Mesenchymal stem cell (in vitro differentiated cells and primary cell): ENCODE data around the gene RPH3AL.

Source experiments
- DNase-seq: peaks from one replicate; pipeline ENCODE4 v3.0.0-alpha.2; 2013
- H2AFZ ChIP-seq: one replicate; pipeline ENCODE4 v1.6.1; 2013; ENCODE audit warnings: low read depth, mild to moderate bottlenecking, control low read depth, inconsistent platforms, low read length, moderate library complexity
- H2AK5ac ChIP-seq: 2 replicates; pipeline ENCODE4 v1.6.1; 2013; ENCODE audit warnings: low read length, moderate library complexity, mild to moderate bottlenecking, inconsistent platforms; ENCODE audit not compliant: severe bottlenecking
- H2BK120ac ChIP-seq: one replicate; pipeline ENCODE4 v1.6.1; 2013; ENCODE audit warnings: low read depth, mild to moderate bottlenecking, inconsistent platforms, low read length, moderate library complexity
- H2BK12ac ChIP-seq, 2 experiments: one replicate each; pipeline ENCODE4 v1.6.1; 2013; ENCODE audit warnings: inconsistent platforms in 2 of 2, low read length in 2 of 2, mild to moderate bottlenecking in 2 of 2, moderate library complexity in 2 of 2, control low read depth in 1 of 2
- H2BK15ac ChIP-seq: one replicate; pipeline ENCODE4 v1.6.1; 2013; ENCODE audit warnings: mild to moderate bottlenecking, low read depth, inconsistent platforms; ENCODE audit not compliant: poor library complexity, severe bottlenecking
- H2BK5ac ChIP-seq: 2 replicates; pipeline ENCODE4 v1.6.1; 2013; ENCODE audit warnings: low read depth, mild to moderate bottlenecking, low read length, control low read depth, inconsistent platforms; ENCODE audit not compliant: poor library complexity, severe bottlenecking
- H3K14ac ChIP-seq, 2 experiments: one replicate each; pipeline ENCODE4 v1.6.1; 2013; ENCODE audit warnings: inconsistent platforms in 2 of 2, low read length in 2 of 2, control low read depth in 1 of 2, mild to moderate bottlenecking in 1 of 2, moderate library complexity in 1 of 2
- H3K18ac ChIP-seq, 2 experiments: one replicate each; pipeline ENCODE4 v1.6.1; 2013; ENCODE audit warnings: inconsistent platforms in 2 of 2, low read length in 2 of 2, control low read depth in 1 of 2, low read depth in 1 of 2, mild to moderate bottlenecking in 1 of 2
- H3K23ac ChIP-seq, 2 experiments: one replicate each; pipeline ENCODE4 v1.6.1; 2013; ENCODE audit warnings: inconsistent platforms in 2 of 2, low read length in 2 of 2, mild to moderate bottlenecking in 2 of 2, moderate library complexity in 2 of 2, control low read depth in 1 of 2
- H3K27ac ChIP-seq: 2 replicates; pipeline ENCODE4 v1.5.1; 2013; ENCODE audit warnings: mild to moderate bottlenecking, moderate library complexity, low read length, control low read depth, inconsistent platforms; ENCODE audit not compliant: poor library complexity, severe bottlenecking
- H3K27me3 ChIP-seq, 2 experiments: 2 replicates each; pipeline versions ENCODE4 v1.6.1 to v1.7.0; 2013; ENCODE audit warnings: low read length in 2 of 2, mild to moderate bottlenecking in 2 of 2, moderate library complexity in 2 of 2, control low read depth in 1 of 2, inconsistent platforms in 1 of 2; ENCODE audit not compliant: control insufficient read depth in 1 of 2, insufficient read depth in 1 of 2
- H3K36me3 ChIP-seq, 2 experiments: 2 replicates each; pipeline versions ENCODE4 v1.6.1 to v1.7.0; 2013; ENCODE audit warnings: low read length in 2 of 2, control low read depth in 1 of 2, inconsistent platforms in 1 of 2, low read depth in 1 of 2, mild to moderate bottlenecking in 1 of 2; ENCODE audit not compliant: insufficient read depth in 2 of 2, control insufficient read depth in 1 of 2
- H3K4ac ChIP-seq, 2 experiments: one replicate each; pipeline ENCODE4 v1.6.1; 2013; ENCODE audit warnings: inconsistent platforms in 2 of 2, low read length in 2 of 2, mild to moderate bottlenecking in 2 of 2, moderate library complexity in 2 of 2, control low read depth in 1 of 2, low read depth in 1 of 2
- H3K4me1 ChIP-seq: 2 replicates; pipeline ENCODE4 v1.6.1; 2013; ENCODE audit warnings: low read depth, low read length, control low read depth; ENCODE audit not compliant: control insufficient read depth, insufficient read depth
- H3K4me2 ChIP-seq: 2 replicates; pipeline ENCODE4 v1.6.1; 2013; ENCODE audit warnings: low read length, mild to moderate bottlenecking, inconsistent platforms; ENCODE audit not compliant: poor library complexity, severe bottlenecking
- H3K4me3 ChIP-seq, 2 experiments: 2 replicates each; pipeline versions ENCODE4 v1.5.1 to v1.7.0; 2013; ENCODE audit warnings: low read length in 2 of 2, mild to moderate bottlenecking in 2 of 2, control low read depth in 1 of 2, low read depth in 1 of 2; ENCODE audit not compliant: insufficient read depth in 1 of 2
- H3K79me1 ChIP-seq: replicated peaks from 2 replicates; pipeline ENCODE4 v1.6.1; 2013; ENCODE audit warnings: mild to moderate bottlenecking, control low read depth, low read length, inconsistent platforms; ENCODE audit not compliant: poor library complexity, severe bottlenecking
- H3K9ac ChIP-seq: 2 replicates; pipeline ENCODE4 v1.7.0; 2013; ENCODE audit warnings: mild to moderate bottlenecking, low read length, moderate library complexity
- H3K9me3 ChIP-seq: 2 replicates; pipeline ENCODE4 v1.7.0; 2013; ENCODE audit warnings: mild to moderate bottlenecking, low read length; ENCODE audit not compliant: control insufficient read depth
- H4K8ac ChIP-seq: one replicate; pipeline ENCODE4 v1.6.1; 2013; ENCODE audit warnings: inconsistent platforms, mild to moderate bottlenecking, low read length, moderate library complexity
- H4K91ac ChIP-seq: one replicate; pipeline ENCODE4 v1.6.1; 2013; ENCODE audit warnings: mild to moderate bottlenecking, low read length, inconsistent platforms
- WGBS: methylation state at CpG from one replicate; pipeline ENCODE4 v1.1.7; 2013; ENCODE audit warnings: mixed read lengths; 5-methylcytosine and 5-hydroxymethylcytosine counted together

Gene RPH3AL

GRCh38 chr17:348012-348411 lies 4.6 kb downstream of the RPH3AL start:
- no peaks in the 10 kb centered on the region for H3K27me3 ChIP-seq
- no peak overlapping the region for H3K18ac ChIP-seq
- no peak overlapping the region for H4K91ac ChIP-seq
- no peak overlapping the region for H4K8ac ChIP-seq
- no peak overlapping the region for H3K4me2 ChIP-seq
- peak; percentile 9 for DNase-seq
- WGBS = no CpG with 5 or more reads among the region's 2 CpGs
- no peak overlapping the region for H2AK5ac ChIP-seq
- no peak overlapping the region for H3K4me3 ChIP-seq
- peaks cover 21% of the 10 kb centered on the region for H3K79me1 ChIP-seq
- peak overlapping the region in 1 of 2 experiments; percentile 74 for H2BK12ac ChIP-seq
- no peak overlapping the region for H3K4ac ChIP-seq
- H3K23ac ChIP-seq = no peak overlapping the region
- H3K4me1 ChIP-seq = peaks cover 26% of the 10 kb centered on the region
- no peak overlapping the region for H2BK15ac ChIP-seq
- H2AFZ ChIP-seq = no peak overlapping the region
- no peak overlapping the region for H3K9ac ChIP-seq
- no peaks in the 10 kb centered on the region for H3K9me3 ChIP-seq
- H2BK5ac ChIP-seq = no peak overlapping the region
- no peak overlapping the region for H3K14ac ChIP-seq
- no peak overlapping the region for H2BK120ac ChIP-seq
- H3K27ac ChIP-seq = no peak overlapping the region
- peaks cover 0 to 3% of the 10 kb centered on the region in 2 experiments for H3K36me3 ChIP-seq

GRCh38 chr17:347309-347899 lies 5.2 kb downstream of the RPH3AL start:
- H2AK5ac ChIP-seq = no peak overlapping the region
- 92% methylated on average over 3 of the region's 5 CpGs for WGBS
- H3K27me3 ChIP-seq = no peaks in the 10 kb centered on the region
- no peak overlapping the region for H3K9ac ChIP-seq
- no peak overlapping the region for H3K4ac ChIP-seq
- peaks cover 22% of the 10 kb centered on the region for H3K79me1 ChIP-seq
- no peak overlapping the region for H2BK120ac ChIP-seq
- H3K23ac ChIP-seq = no peak overlapping the region
- H3K36me3 ChIP-seq = peaks cover 0 to 3% of the 10 kb centered on the region in 2 experiments
- H2AFZ ChIP-seq = no peak overlapping the region
- H4K91ac ChIP-seq = no peak overlapping the region
- H2BK15ac ChIP-seq = no peak overlapping the region
- peak overlapping the region in 1 of 2 experiments; percentile 70 for H3K14ac ChIP-seq
- H3K4me2 ChIP-seq = no peak overlapping the region
- H3K27ac ChIP-seq = no peak overlapping the region
- H4K8ac ChIP-seq = no peak overlapping the region
- no peak overlapping the region for H2BK12ac ChIP-seq
- no peaks in the 10 kb centered on the region for H3K9me3 ChIP-seq
- peaks cover 22% of the 10 kb centered on the region for H3K4me1 ChIP-seq
- no peak overlapping the region for H2BK5ac ChIP-seq
- H3K4me3 ChIP-seq = no peak overlapping the region
- no peak for DNase-seq
- no peak overlapping the region for H3K18ac ChIP-seq

- Histone ChIP-seq H3K9me3 (no peaks in the 10 kb centered on the region), H2BK12ac (no peak overlapping the region), H4K91ac (no peak overlapping the region), H3K4ac (no peak overlapping the region), H3K9ac (no peak overlapping the region), H2BK120ac (no peak overlapping the region), H3K4me1 (peaks cover 13% of the 10 kb centered on the region), H2BK15ac (no peak overlapping the region), H3K79me1 (peaks cover 17% of the 10 kb centered on the region), H4K8ac (no peak overlapping the region), H3K18ac (no peak overlapping the region), H3K36me3 (peaks cover 0 to 3% of the 10 kb centered on the region in 2 experiments), H3K27ac (no peak overlapping the region), H3K14ac (no peak overlapping the region), H3K4me2 (no peak overlapping the region), H2BK5ac (no peak overlapping the region), H2AFZ (no peak overlapping the region), H3K23ac (no peak overlapping the region), H3K27me3 (no peaks in the 10 kb centered on the region), H2AK5ac (no peak overlapping the region), H3K4me3 (no peak overlapping the region)
- DNase-seq = no peak
- 83% methylated on average over 6 of the region's 12 CpGs for WGBS
Observed at GRCh38 chr17:345992-346785, 6.4 kb downstream of the RPH3AL start.

- H2AK5ac ChIP-seq = no peak overlapping the region
- peaks cover 0 to 3% of the 10 kb centered on the region in 2 experiments for H3K36me3 ChIP-seq
- 87% methylated on average over 3 of the region's 5 CpGs for WGBS
- H3K4ac ChIP-seq = no peak overlapping the region
- DNase-seq = no peak
- no peak overlapping the region for H3K27ac ChIP-seq
- peaks cover 13% of the 10 kb centered on the region for H3K79me1 ChIP-seq
- H2AFZ ChIP-seq = no peak overlapping the region
- no peak overlapping the region for H3K4me2 ChIP-seq
- H3K4me1 ChIP-seq = peaks cover 7% of the 10 kb centered on the region
- no peak overlapping the region for H2BK120ac ChIP-seq
- no peak overlapping the region for H3K4me3 ChIP-seq
- no peaks in the 10 kb centered on the region for H3K27me3 ChIP-seq
- no peak overlapping the region for H2BK5ac ChIP-seq
- no peak overlapping the region for H3K9ac ChIP-seq
- H3K23ac ChIP-seq = no peak overlapping the region
- no peak overlapping the region for H2BK15ac ChIP-seq
- no peak overlapping the region for H3K18ac ChIP-seq
- H3K14ac ChIP-seq = no peak overlapping the region
- H2BK12ac ChIP-seq = no peak overlapping the region
- H3K9me3 ChIP-seq = no peaks in the 10 kb centered on the region
- no peak overlapping the region for H4K8ac ChIP-seq
- no peak overlapping the region for H4K91ac ChIP-seq
Observed at GRCh38 chr17:345261-345660, 7.3 kb downstream of the RPH3AL start.
